HepG2 (cell line): ENCODE data around the gene PLEKHS1. TPM values are rescaled to one million over a fixed set of nuclear protein-coding genes. Genes with fewer than 3 reads are reported as not detected.

Experiments
- ATAC-seq: fragments of 200-7000 bp; cut with Tn5 transposase; 3 replicates; pipeline ENCODE4 v1.9.1; 2020; ENCODE audit warnings: mild to moderate bottlenecking, moderate library complexity
- BruUV-seq: library from RNA; stranded (reverse); fragments of 400-500 nt; replicated peaks from 2 replicates; lab custom pipeline; 2021; lab: Mats Ljungman, UMichigan
- CTCF ChIA-PET: fragments of 300-600 bp; formaldehyde crosslinking; extraction: SDS; loops from one replicate; lab custom pipeline; 2021; ENCODE audit warnings: low total read pairs, inconsistent platforms, low intra/inter-chr PET ratio; lab: Yijun Ruan, JAX
- POLR2A ChIA-PET: fragments of 350-600 bp; sonication (Branson Sonifier 250); formaldehyde crosslinking; loops from one replicate; lab custom pipeline; 2020; ENCODE audit warnings: antibody characterized with exemption, inconsistent platforms; lab: Yijun Ruan, JAX
- DNase-seq: peaks from one replicate; pipeline ENCODE4 v3.0.0-alpha.2; 2015; ENCODE audit warnings: low spot score
- FAIRE-seq: peaks from 3 replicates; lab custom pipeline; 2011; peaks lifted over from hg19 to GRCh38; lab: Jason Lieb, UNC
- H2AFZ ChIP-seq: one replicate; pipeline ENCODE4 v1.6.1; 2011; ENCODE audit warnings: low read length, inconsistent platforms
- H3K27ac ChIP-seq: fragments of 300-600 bp; 3 replicates; pipeline ENCODE4 v1.8.0; 2011; ENCODE audit warnings: mixed run types, mild to moderate bottlenecking, mixed read lengths, low read length, inconsistent platforms; ENCODE audit not compliant: insufficient read depth; ENCODE audit errors: extremely low read length
- H3K27me3 ChIP-seq, 2 experiments: fragments of 200-600 bp in 1 of 2; 2 replicates in 1 of 2; 3 replicates in 1 of 2; pipeline versions ENCODE4 v1.6.0 to v1.8.0; 2011; ENCODE audit warnings: low read length in 2 of 2, mild to moderate bottlenecking in 2 of 2, moderate library complexity in 2 of 2, inconsistent platforms in 1 of 2; ENCODE audit not compliant: insufficient read depth in 2 of 2, control insufficient read depth in 1 of 2
- H3K36me3 ChIP-seq, 2 experiments: fragments of 200-600 bp in 1 of 2; replicated peaks in 1 of 2; 2 replicates in 1 of 2; 3 replicates in 1 of 2; pipeline versions ENCODE4 v1.5.1 to v1.8.0; 2011; ENCODE audit warnings: low read length in 2 of 2, inconsistent platforms in 1 of 2; ENCODE audit not compliant: insufficient read depth in 2 of 2, control insufficient read depth in 1 of 2
- H3K4me1 ChIP-seq: 2 replicates; pipeline ENCODE4 v1.5.1; 2012; ENCODE audit warnings: low read length, inconsistent platforms; ENCODE audit not compliant: insufficient read depth
- H3K4me2 ChIP-seq: 2 replicates; pipeline ENCODE4 v1.6.0; 2011; ENCODE audit warnings: low read depth, low read length, inconsistent platforms
- H3K4me3 ChIP-seq, 3 experiments: fragments of 200-600 bp in 1 of 3; sonication (generic), shearing (Covaris generic) in 1 of 3; replicated peaks in 1 of 3; 2 replicates each; pipeline ENCODE4 v1.5.1; 2011 to 2016; ENCODE audit warnings: low read length in 3 of 3, inconsistent platforms in 2 of 3, low read depth in 2 of 3, mild to moderate bottlenecking in 2 of 3, control low read depth in 1 of 3, mixed read lengths in 1 of 3; ENCODE audit not compliant: insufficient read depth in 1 of 3
- H3K79me2 ChIP-seq: one replicate; pipeline ENCODE4 v1.6.1; 2011; ENCODE audit warnings: low read length, inconsistent platforms; ENCODE audit not compliant: insufficient read depth
- H3K9ac ChIP-seq: 2 replicates; pipeline ENCODE4 v1.6.0; 2011; ENCODE audit warnings: mild to moderate bottlenecking, low read depth, low read length, inconsistent platforms; ENCODE audit not compliant: insufficient read depth
- H3K9me3 ChIP-seq: 2 replicates; pipeline ENCODE4 v1.5.1; 2012; ENCODE audit warnings: mild to moderate bottlenecking, low read length
- H4K20me1 ChIP-seq: 2 replicates; pipeline ENCODE4 v1.6.0; 2011; ENCODE audit warnings: inconsistent platforms, mild to moderate bottlenecking, low read length, moderate library complexity; ENCODE audit not compliant: insufficient read depth
- DDIT3 ChIP-seq: sonication (generic); formaldehyde crosslinking; IDR thresholded peaks from 2 replicates; pipeline ENCODE4 v1.4.0; 2020; ENCODE audit warnings: mild to moderate bottlenecking, missing genetic modification reagents
- GLMP ChIP-seq: sonication (generic); formaldehyde crosslinking; IDR thresholded peaks from 2 replicates; pipeline ENCODE4 v1.9.0; 2021; ENCODE audit warnings: missing genetic modification reagents, mild to moderate bottlenecking, borderline replicate concordance
- HOXD1 ChIP-seq: sonication (generic); formaldehyde crosslinking; IDR thresholded peaks from 2 replicates; pipeline ENCODE4 v1.5.0; 2020; ENCODE audit warnings: missing genetic modification reagents
- RBM22 ChIP-seq: fragments of 200-400 bp; formaldehyde crosslinking; optimal IDR thresholded peaks from 2 replicates; pipeline ENCODE3; 2017; ENCODE audit warnings: mild to moderate bottlenecking, low read length, moderate library complexity
- ZNF280D ChIP-seq: sonication (generic); formaldehyde crosslinking; IDR thresholded peaks from 2 replicates; pipeline ENCODE4 v1.5.1; 2020; ENCODE audit warnings: mild to moderate bottlenecking, missing genetic modification reagents
- WGBS: methylation state at CpG from one replicate; pipeline ENCODE4 v1.1.6; 2017; ENCODE audit warnings: low lambda C conversion rate; 5-methylcytosine and 5-hydroxymethylcytosine counted together
- in situ Hi-C: cut with HindIII; loops from 2 replicates; pipeline ENCODE4 v1.10.0; 2017; ENCODE audit warnings: low pct_unique_long_range_greater_than_20kb; ENCODE audit not compliant: extremely low pct_ligation_motif_present
- intact Hi-C: fragments of 100-400 bp; cut with micrococcal nuclease; formaldehyde crosslinking; loops from one replicate; pipeline ENCODE4 v1.10.0; 2022; ENCODE audit not compliant: unreplicated experiment
- polyA plus RNA-seq, 8 experiments: library from polyadenylated mRNA; depleted of rRNA in 3 of 8; stranded (reverse) in 7 of 8; unstranded in 1 of 8; fragments of >200 nt; fragmentation: Illumina TruSeq in 4 of 8; extraction: Trizol in 4 of 8; gene quantifications; 2 replicates each; pipeline versions ENCODE4 v1.2.1 to v1.2.3, GENCODE V29; 2011 to 2016; ENCODE audit warnings: low read depth in 4 of 8, missing spikeins in 1 of 8, mixed read lengths in 1 of 8; ENCODE audit not compliant: insufficient read depth in 1 of 8
- total RNA-seq, 5 experiments: library from RNA; depleted of rRNA; stranded (reverse); fragments of >200 nt; fragmentation: Illumina TruSeq; extraction: Trizol; gene quantifications; 2 replicates each; pipeline ENCODE4 v1.2.3, GENCODE V29; 2016; ENCODE audit warnings: low read depth in 1 of 5

PLEKHS1 gene
- total and polyA plus RNA-seq, 2 of the 13 experiments (the other 11 are each of a cell fraction or from before 2014, with no cell fraction given), result not detected

GRCh38 chr10:113736576-113736975, 14.9 kb upstream of the PLEKHS1 start (continued):
- TF ChIP-seq ZNF280D (CRISPR knock-in tag) (no peak), GLMP (CRISPR knock-in tag) (no peak)
- TF ChIP-seq, all 625 proteins: peak for 0

GRCh38 chr10:113739031-113739430, 12.5 kb upstream of the PLEKHS1 start:
- CTCF ChIA-PET, result no interaction called here
- TF ChIP-seq HOXD1 (CRISPR knock-in tag) (no peak), RBM22 (no peak), DDIT3 (no peak)
- TF ChIP-seq, all 625 proteins: peak for 0
- no peak overlapping the region for H2AFZ ChIP-seq
- no peak overlapping the region for H3K27ac ChIP-seq
- FAIRE-seq (no peak), ATAC-seq (no peak), DNase-seq (no peak)
- no peak overlapping the region for H3K9ac ChIP-seq
- H3K36me3 ChIP-seq, result no peaks in the 10 kb centered on the region
- no peaks in the 10 kb centered on the region for H3K27me3 ChIP-seq
- H4K20me1 ChIP-seq, result no peaks in the 10 kb centered on the region
- in situ Hi-C loops (no loop called here), intact Hi-C loops (no loop called here)
- peaks cover 7% of the 10 kb centered on the region; the same call in 1 of the 2 replicates for H3K4me1 ChIP-seq
- no peak overlapping the region for H3K4me2 ChIP-seq
- BruUV-seq, result no TSS peak
- H3K9me3 ChIP-seq, result no peaks in the 10 kb centered on the region
- no peak overlapping the region for H3K4me3 ChIP-seq
- POLR2A ChIA-PET, result no interaction called here
- 31% methylated on average over 4 of the region's 4 CpGs for WGBS
- no peaks in the 10 kb centered on the region for H3K79me2 ChIP-seq
